Measurements from ENCODE around the gene ARL5C.
A peak's percentile ranks its signal among the peaks of the same experiment; 100 is the strongest.

ARL5C gene

DNA sequence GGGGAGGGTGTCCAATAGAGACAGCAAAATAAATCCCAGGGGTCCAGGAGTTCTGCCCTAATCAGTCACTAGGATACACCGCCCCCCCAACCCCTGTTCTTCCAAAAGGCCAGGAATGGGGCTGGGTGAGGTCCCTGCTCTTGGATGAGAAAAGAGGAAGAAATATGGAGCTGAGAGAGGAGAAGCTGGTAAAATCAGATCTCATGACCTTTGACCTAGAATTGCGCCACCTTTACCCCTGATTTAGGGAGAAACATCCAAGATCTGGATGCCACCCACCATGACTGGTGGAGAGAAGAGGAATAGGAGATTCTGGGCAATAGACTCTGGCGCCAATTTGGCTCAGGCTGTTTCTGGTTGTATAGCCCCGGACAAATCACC is 32.2 kb upstream of the ARL5C start:
- H3K4me3 ChIP-seq (ENCODE audit: low read depth, low read length): no peak overlapping the region
- peaks cover 19% of the 10 kb centered on the region; the same call in 1 of the 2 replicates for H3K4me1 ChIP-seq (ENCODE audit: control insufficient read depth, insufficient read depth, low read length)
- peak overlapping the region; percentile 35; the same call in 1 of the 2 replicates for H3K27ac ChIP-seq (ENCODE audit: extremely low read depth, low read depth, low read length)
- peaks cover 21 to 38% of the 10 kb centered on the region in 2 experiments for H3K36me3 ChIP-seq (ENCODE audit: control insufficient read depth in 2 of 2, insufficient read depth in 1 of 2, low read length in 2 of 2)
- H3K9me3 ChIP-seq (ENCODE audit: control insufficient read depth, insufficient read depth, low read depth, low read length): no peaks in the 10 kb centered on the region
- no peak for TF ChIP-seq WT1 (tag by site-specific recombination; IDR thresholded peaks at IDR 0.05)
- no peak for TF ChIP-seq SCRT2 (tag by site-specific recombination; IDR thresholded peaks at IDR 0.05)
- TF ChIP-seq ZNF341 (tag by site-specific recombination; IDR thresholded peaks at IDR 0.05; ENCODE audit: low read depth): 0 out of 2 replicates have a peak, but pooled peaks have one; percentile 3
- no peak for TF ChIP-seq ZNF623 (tag by site-specific recombination; IDR thresholded peaks at IDR 0.05)
- TF ChIP-seq ZNF626 (tag by site-specific recombination; IDR thresholded peaks at IDR 0.05): no peak
- TF ChIP-seq ZNF394 (tag by site-specific recombination; IDR thresholded peaks at IDR 0.05; ENCODE audit: borderline replicate concordance): peak; percentile 45; the same call in 1 of the 2 replicates
- TF ChIP-seq ZNF366 (tag by site-specific recombination; conservative IDR thresholded peaks at IDR 0.05): 0 out of 2 replicates have a peak, but pooled peaks have one; percentile 14
- TF ChIP-seq RBAK (tag by site-specific recombination; IDR thresholded peaks at IDR 0.05): no peak
- CTCF ChIA-PET: interaction anchor here (0.6 to 18.9 kb wide), 4 partner anchors 23 to 446 kb away, joined by 3 to 733 read pairs (median 13); partner anchors contain the start of gene PSMB3
- POLR2A ChIA-PET: interaction anchor here (2.2 kb wide), 1 partner anchor 8 kb away, joined by 15 read pairs; no protein-coding TSS in a partner anchor

DNA sequence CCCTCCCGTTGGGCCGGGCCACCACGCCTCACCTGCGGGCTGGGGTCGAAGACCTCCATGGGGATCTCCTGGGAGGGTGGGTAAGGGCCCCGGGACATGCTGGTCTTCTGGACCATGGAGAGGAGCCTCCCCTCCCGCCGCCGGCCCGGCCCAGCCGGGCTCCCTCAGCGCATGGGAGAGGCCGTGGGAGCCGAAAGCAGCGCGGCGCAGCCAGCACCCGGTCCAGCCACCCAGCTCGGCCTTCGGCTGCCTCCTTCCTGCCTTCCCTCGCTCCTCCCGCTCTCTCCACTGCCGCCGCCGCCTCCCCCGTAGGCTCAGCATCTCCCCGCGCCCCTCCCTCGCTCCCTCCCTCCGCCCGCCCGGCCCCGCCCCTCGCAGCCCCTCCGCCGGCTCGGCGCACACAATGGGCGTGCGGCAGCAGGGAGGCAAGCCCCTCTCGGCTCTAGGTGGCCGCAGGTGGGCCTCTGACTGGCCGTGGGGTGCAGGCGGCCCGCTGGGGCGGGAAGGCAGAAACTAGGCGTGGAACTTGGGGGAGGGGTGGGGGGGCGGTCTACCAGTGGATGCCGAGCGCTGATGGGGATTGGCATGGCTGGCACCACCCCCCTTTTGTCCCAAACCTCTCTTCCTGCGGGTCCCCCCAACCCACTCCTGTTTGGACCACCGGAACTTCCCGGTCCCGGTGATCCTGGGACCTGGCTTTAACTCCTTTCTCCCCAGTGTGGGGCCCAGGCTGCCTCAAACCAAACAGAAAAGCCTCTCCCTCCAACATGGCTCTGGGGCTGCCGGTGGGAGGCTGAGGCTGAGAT is 31.6 kb upstream of the ARL5C start, which contains the start of gene CACNB1:
CACNB1 (minus strand) TSS at position 290 of the 806 bp plus-strand sequence; CDS start at position 116, 174 bp downstream.
- peaks cover 15 to 38% of the 10 kb centered on the region in 2 experiments for H3K36me3 ChIP-seq (ENCODE audit: control insufficient read depth in 2 of 2, insufficient read depth in 1 of 2, low read length in 2 of 2)
- ChIA-PET CTCF (interaction anchor here (2.0 to 18.9 kb wide), 4 partner anchors 9 to 47 kb away, joined by 8 to 733 read pairs (median 20); no protein-coding TSS in a partner anchor), POLR2A (interaction anchor here (0.5 to 2.2 kb wide), 5 partner anchors 8 to 79 kb away, joined by 3 to 15 read pairs (median 4); no protein-coding TSS in a partner anchor)
- H3K4me1 ChIP-seq (ENCODE audit: control insufficient read depth, insufficient read depth, low read length): peaks cover 19% of the 10 kb centered on the region; the same call in 1 of the 2 replicates
- peak within 1 kb of the TSS; percentile 61 for H3K4me3 ChIP-seq (ENCODE audit: low read depth, low read length)
- peak within 1 kb of the TSS; percentile 78 for H3K27ac ChIP-seq (ENCODE audit: extremely low read depth, low read depth, low read length)
- H3K9me3 ChIP-seq (ENCODE audit: control insufficient read depth, insufficient read depth, low read depth, low read length): no peaks in the 10 kb centered on the region
- TF ChIP-seq ZNF830 (tag by site-specific recombination; IDR thresholded peaks at IDR 0.05; ENCODE audit: low read depth): no peak
- no peak for TF ChIP-seq ZNF157 (tag by site-specific recombination; IDR thresholded peaks at IDR 0.05)
- no peak for TF ChIP-seq ZNF394 (tag by site-specific recombination; IDR thresholded peaks at IDR 0.05; ENCODE audit: borderline replicate concordance)
- no peak for TF ChIP-seq ZNF132 (tag by site-specific recombination; IDR thresholded peaks at IDR 0.05; ENCODE audit: borderline replicate concordance)
- TF ChIP-seq ZNF571 (tag by site-specific recombination; IDR thresholded peaks at IDR 0.05): no peak
- TF ChIP-seq, protein P1, sequence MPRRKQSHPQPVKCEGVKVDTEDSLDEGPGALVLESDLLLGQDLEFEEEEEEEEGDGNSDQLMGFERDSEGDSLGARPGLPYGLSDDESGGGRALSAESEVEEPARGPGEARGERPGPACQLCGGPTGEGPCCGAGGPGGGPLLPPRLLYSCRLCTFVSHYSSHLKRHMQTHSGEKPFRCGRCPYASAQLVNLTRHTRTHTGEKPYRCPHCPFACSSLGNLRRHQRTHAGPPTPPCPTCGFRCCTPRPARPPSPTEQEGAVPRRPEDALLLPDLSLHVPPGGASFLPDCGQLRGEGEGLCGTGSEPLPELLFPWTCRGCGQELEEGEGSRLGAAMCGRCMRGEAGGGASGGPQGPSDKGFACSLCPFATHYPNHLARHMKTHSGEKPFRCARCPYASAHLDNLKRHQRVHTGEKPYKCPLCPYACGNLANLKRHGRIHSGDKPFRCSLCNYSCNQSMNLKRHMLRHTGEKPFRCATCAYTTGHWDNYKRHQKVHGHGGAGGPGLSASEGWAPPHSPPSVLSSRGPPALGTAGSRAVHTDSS (tag by site-specific recombination; IDR thresholded peaks at IDR 0.05): no peak
- TF ChIP-seq ZNF266 (tag by site-specific recombination; IDR thresholded peaks at IDR 0.05; ENCODE audit: low read depth): no peak
- TF ChIP-seq YY2 (tag by site-specific recombination; IDR thresholded peaks at IDR 0.05): 0 out of 2 replicates have a peak, but pooled peaks have one; percentile 37
- TF ChIP-seq ZNF341 (tag by site-specific recombination; IDR thresholded peaks at IDR 0.05; ENCODE audit: low read depth): peak; percentile 83
- TF ChIP-seq, protein P2, sequence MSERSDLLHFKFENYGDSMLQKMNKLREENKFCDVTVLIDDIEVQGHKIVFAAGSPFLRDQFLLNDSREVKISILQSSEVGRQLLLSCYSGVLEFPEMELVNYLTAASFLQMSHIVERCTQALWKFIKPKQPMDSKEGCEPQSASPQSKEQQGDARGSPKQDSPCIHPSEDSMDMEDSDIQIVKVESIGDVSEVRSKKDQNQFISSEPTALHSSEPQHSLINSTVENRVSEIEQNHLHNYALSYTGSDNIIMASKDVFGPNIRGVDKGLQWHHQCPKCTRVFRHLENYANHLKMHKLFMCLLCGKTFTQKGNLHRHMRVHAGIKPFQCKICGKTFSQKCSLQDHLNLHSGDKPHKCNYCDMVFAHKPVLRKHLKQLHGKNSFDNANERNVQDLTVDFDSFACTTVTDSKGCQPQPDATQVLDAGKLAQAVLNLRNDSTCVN (tag by site-specific recombination; optimal IDR thresholded peaks at IDR 0.05): peak; percentile 53
- TF ChIP-seq ZNF629 (tag by site-specific recombination; IDR thresholded peaks at IDR 0.05): no peak
- no peak for TF ChIP-seq YY1 (tag by site-specific recombination; IDR thresholded peaks at IDR 0.05)
- no peak for TF ChIP-seq ZNF133 (tag by site-specific recombination; IDR thresholded peaks at IDR 0.05)
- no peak; the same call in 1 of the 2 replicates for TF ChIP-seq ZEB2 (tag by site-specific recombination; IDR thresholded peaks at IDR 0.05)
- TF ChIP-seq, protein P3, sequence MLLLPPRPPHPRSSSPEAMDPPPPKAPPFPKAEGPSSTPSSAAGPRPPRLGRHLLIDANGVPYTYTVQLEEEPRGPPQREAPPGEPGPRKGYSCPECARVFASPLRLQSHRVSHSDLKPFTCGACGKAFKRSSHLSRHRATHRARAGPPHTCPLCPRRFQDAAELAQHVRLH (tag by site-specific recombination; IDR thresholded peaks at IDR 0.05): no peak
- TF ChIP-seq ZNF623 (tag by site-specific recombination; IDR thresholded peaks at IDR 0.05): no peak
- 0 out of 2 replicates have a peak, but pooled peaks have one; percentile 20 for TF ChIP-seq ZFP69B (tag by site-specific recombination; IDR thresholded peaks at IDR 0.05)
- no peak for TF ChIP-seq ZNF555 (tag by site-specific recombination; conservative IDR thresholded peaks at IDR 0.05)
- TF ChIP-seq, protein P4, sequence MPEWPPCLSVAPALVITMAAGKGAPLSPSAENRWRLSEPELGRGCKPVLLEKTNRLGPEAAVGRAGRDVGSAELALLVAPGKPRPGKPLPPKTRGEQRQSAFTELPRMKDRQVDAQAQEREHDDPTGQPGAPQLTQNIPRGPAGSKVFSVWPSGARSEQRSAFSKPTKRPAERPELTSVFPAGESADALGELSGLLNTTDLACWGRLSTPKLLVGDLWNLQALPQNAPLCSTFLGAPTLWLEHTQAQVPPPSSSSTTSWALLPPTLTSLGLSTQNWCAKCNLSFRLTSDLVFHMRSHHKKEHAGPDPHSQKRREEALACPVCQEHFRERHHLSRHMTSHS (tag by site-specific recombination; IDR thresholded peaks at IDR 0.05): no peak
- TF ChIP-seq, protein P5, sequence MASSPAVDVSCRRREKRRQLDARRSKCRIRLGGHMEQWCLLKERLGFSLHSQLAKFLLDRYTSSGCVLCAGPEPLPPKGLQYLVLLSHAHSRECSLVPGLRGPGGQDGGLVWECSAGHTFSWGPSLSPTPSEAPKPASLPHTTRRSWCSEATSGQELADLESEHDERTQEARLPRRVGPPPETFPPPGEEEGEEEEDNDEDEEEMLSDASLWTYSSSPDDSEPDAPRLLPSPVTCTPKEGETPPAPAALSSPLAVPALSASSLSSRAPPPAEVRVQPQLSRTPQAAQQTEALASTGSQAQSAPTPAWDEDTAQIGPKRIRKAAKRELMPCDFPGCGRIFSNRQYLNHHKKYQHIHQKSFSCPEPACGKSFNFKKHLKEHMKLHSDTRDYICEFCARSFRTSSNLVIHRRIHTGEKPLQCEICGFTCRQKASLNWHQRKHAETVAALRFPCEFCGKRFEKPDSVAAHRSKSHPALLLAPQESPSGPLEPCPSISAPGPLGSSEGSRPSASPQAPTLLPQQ (tag by site-specific recombination; IDR thresholded peaks at IDR 0.05): no peak
- TF ChIP-seq KLF16 (tag by site-specific recombination; IDR thresholded peaks at IDR 0.05): peak; percentile 73; the same call in 1 of the 2 replicates
- TF ChIP-seq ZNF514 (tag by site-specific recombination; IDR thresholded peaks at IDR 0.05): no peak
